ENCODE results near the gene MARCHF4.

Gene MARCHF4

GRCh38 chr2:216371721-216372702, at the start of gene MARCHF4:
Gene MARCHF4 (minus strand): TSS chr2:216372483. CDS start chr2:216370260, 2,223 bp downstream.
- H3K27me3 ChIP-seq (replicated peaks; ENCODE audit: insufficient read depth, low read length) = peaks cover 21% of the 10 kb centered on the region
- H3K4me2 ChIP-seq (ENCODE audit: low read depth, low read length) = peak within 1 kb of the TSS; percentile 71
- H3K9ac ChIP-seq (ENCODE audit: low read length) = no peak within 1 kb of the TSS
- H3K4me1 ChIP-seq (ENCODE audit: low read length) = no peaks in the 10 kb centered on the region
- H3K9me3 ChIP-seq (replicated peaks; ENCODE audit: insufficient read depth, low read length) = no peaks in the 10 kb centered on the region
- no peak within 1 kb of the TSS for H2AFZ ChIP-seq (ENCODE audit: low read length)
- TF ChIP-seq, protein P1, sequence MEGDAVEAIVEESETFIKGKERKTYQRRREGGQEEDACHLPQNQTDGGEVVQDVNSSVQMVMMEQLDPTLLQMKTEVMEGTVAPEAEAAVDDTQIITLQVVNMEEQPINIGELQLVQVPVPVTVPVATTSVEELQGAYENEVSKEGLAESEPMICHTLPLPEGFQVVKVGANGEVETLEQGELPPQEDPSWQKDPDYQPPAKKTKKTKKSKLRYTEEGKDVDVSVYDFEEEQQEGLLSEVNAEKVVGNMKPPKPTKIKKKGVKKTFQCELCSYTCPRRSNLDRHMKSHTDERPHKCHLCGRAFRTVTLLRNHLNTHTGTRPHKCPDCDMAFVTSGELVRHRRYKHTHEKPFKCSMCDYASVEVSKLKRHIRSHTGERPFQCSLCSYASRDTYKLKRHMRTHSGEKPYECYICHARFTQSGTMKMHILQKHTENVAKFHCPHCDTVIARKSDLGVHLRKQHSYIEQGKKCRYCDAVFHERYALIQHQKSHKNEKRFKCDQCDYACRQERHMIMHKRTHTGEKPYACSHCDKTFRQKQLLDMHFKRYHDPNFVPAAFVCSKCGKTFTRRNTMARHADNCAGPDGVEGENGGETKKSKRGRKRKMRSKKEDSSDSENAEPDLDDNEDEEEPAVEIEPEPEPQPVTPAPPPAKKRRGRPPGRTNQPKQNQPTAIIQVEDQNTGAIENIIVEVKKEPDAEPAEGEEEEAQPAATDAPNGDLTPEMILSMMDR (IDR thresholded peaks at IDR 0.05; ENCODE audit: low read length) = no peak
- TF ChIP-seq EZH2phosphoT487 (IDR thresholded peaks at IDR 0.05; ENCODE audit: low read length) = no peak
- peak within 1 kb of the TSS; percentile 23; the same call in 1 of the 2 replicates for H3K4me3 ChIP-seq (ENCODE audit: low read length)
- no peaks in the 10 kb centered on the region for H3K9me2 ChIP-seq (replicated peaks; ENCODE audit: insufficient read depth, low read length)
- no peaks in the 10 kb centered on the region for H3K36me3 ChIP-seq (replicated peaks; ENCODE audit: insufficient read depth, low read length)
- H3F3A ChIP-seq (ENCODE audit: insufficient read depth, low read length) = no peaks in the 10 kb centered on the region
- H3K79me2 ChIP-seq (ENCODE audit: low read length) = no peaks in the 10 kb centered on the region
- no peak within 1 kb of the TSS for H3K27ac ChIP-seq (ENCODE audit: low read length)
- peak; percentile 52 for DNase-seq
- no peaks in the 10 kb centered on the region for H4K20me1 ChIP-seq (ENCODE audit: insufficient read depth, low read length)

- H3K9me3 ChIP-seq (replicated peaks; ENCODE audit: insufficient read depth, low read length) = no peaks in the 10 kb centered on the region
- H3K27me3 ChIP-seq (replicated peaks; ENCODE audit: insufficient read depth, low read length) = no peaks in the 10 kb centered on the region
- no peaks in the 10 kb centered on the region for H3K9me2 ChIP-seq (replicated peaks; ENCODE audit: insufficient read depth, low read length)
- H2AFZ ChIP-seq (ENCODE audit: low read length) = no peak overlapping the region
- DNase-seq = no peak
- H3K4me3 ChIP-seq (ENCODE audit: low read length) = no peak overlapping the region
- H3K4me2 ChIP-seq (ENCODE audit: low read depth, low read length) = no peak overlapping the region
- no peak overlapping the region for H3K9ac ChIP-seq (ENCODE audit: low read length)
- no peaks in the 10 kb centered on the region for H4K20me1 ChIP-seq (ENCODE audit: insufficient read depth, low read length)
- H3K27ac ChIP-seq (ENCODE audit: low read length) = no peak overlapping the region
- no peaks in the 10 kb centered on the region for H3K4me1 ChIP-seq (ENCODE audit: low read length)
- no peaks in the 10 kb centered on the region for H3K36me3 ChIP-seq (replicated peaks; ENCODE audit: insufficient read depth, low read length)
- TF ChIP-seq EZH2 (optimal IDR thresholded peaks at IDR 0.05; ENCODE audit: low read depth, low read length) (no peak), EZH2phosphoT487 (IDR thresholded peaks at IDR 0.05; ENCODE audit: low read length) (no peak)
- TF ChIP-seq, protein P1 (IDR thresholded peaks at IDR 0.05; ENCODE audit: low read length) = no peak
- H3F3A ChIP-seq (ENCODE audit: insufficient read depth, low read length) = no peaks in the 10 kb centered on the region
- H3K79me2 ChIP-seq (ENCODE audit: low read length) = no peaks in the 10 kb centered on the region
These were observed 48.3 kb upstream of the MARCHF4 start for GRCh38 chr2:216420367-216421101.

- H3K36me3 ChIP-seq (replicated peaks; ENCODE audit: insufficient read depth, low read length) = no peaks in the 10 kb centered on the region
- H3K27ac ChIP-seq (ENCODE audit: low read length) = no peak overlapping the region
- no peaks in the 10 kb centered on the region for H3K9me3 ChIP-seq (replicated peaks; ENCODE audit: insufficient read depth, low read length)
- no peaks in the 10 kb centered on the region for H4K20me1 ChIP-seq (ENCODE audit: insufficient read depth, low read length)
- H3K9me2 ChIP-seq (replicated peaks; ENCODE audit: insufficient read depth, low read length) = no peaks in the 10 kb centered on the region
- no peak overlapping the region for H2AFZ ChIP-seq (ENCODE audit: low read length)
- TF ChIP-seq, protein P1 (IDR thresholded peaks at IDR 0.05; ENCODE audit: low read length) = no peak
- TF ChIP-seq EZH2 (optimal IDR thresholded peaks at IDR 0.05; ENCODE audit: low read depth, low read length) (no peak), EZH2phosphoT487 (IDR thresholded peaks at IDR 0.05; ENCODE audit: low read length) (no peak)
- H3F3A ChIP-seq (ENCODE audit: insufficient read depth, low read length) = no peaks in the 10 kb centered on the region
- no peak overlapping the region for H3K9ac ChIP-seq (ENCODE audit: low read length)
- no peak for DNase-seq
- H3K79me2 ChIP-seq (ENCODE audit: low read length) = no peaks in the 10 kb centered on the region
- no peak overlapping the region for H3K4me2 ChIP-seq (ENCODE audit: low read depth, low read length)
- no peaks in the 10 kb centered on the region for H3K27me3 ChIP-seq (replicated peaks; ENCODE audit: insufficient read depth, low read length)
- no peak overlapping the region for H3K4me3 ChIP-seq (ENCODE audit: low read length)
- H3K4me1 ChIP-seq (ENCODE audit: low read length) = no peaks in the 10 kb centered on the region
These were observed 46.7 kb upstream of the MARCHF4 start for GRCh38 chr2:216418981-216419380.
